Measurements from ENCODE around the gene LRP4. TPM values are rescaled to one million over a fixed set of nuclear protein-coding genes. Genes with fewer than 3 reads are reported as not detected.

LRP4 gene
- total RNA-seq, 2 experiments from 2014 or later: 0.05 TPM; not detected in 1

DNA sequence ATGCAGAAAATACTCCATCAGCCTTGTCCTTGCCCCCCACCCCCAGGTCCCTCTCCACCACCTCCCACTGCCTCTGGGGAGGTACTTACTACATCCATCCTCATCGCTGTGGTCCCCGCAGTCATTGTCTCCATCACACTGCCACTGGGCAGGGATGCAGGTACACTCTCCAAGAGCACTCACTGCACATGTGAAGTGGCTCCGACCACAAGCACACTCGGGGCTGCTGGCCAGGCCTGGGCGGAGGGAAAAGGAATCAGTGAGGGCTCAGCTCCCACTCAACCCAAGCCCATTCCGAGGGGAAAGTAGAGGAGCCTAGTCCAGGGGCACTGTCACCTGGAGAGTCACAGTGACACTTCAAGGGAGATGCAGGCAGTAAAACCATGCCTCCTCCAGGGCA, 15.7 kb downstream of the LRP4 start:
- POLR2A ChIA-PET: interaction anchor here (0.6 kb wide), 1 partner anchor 268 kb away, joined by 3 read pairs; no protein-coding TSS in a partner anchor
- intact Hi-C loops (cut with micrococcal nuclease): no loop called here
- Mint-ChIP-seq H3K9me3 (no peaks in the 10 kb centered on the region), H3K4me3 (no peak overlapping the region), H3K36me3 (no peaks in the 10 kb centered on the region), H3K27ac (no peak overlapping the region), H3K4me1 (ENCODE audit: low read depth) (no peaks in the 10 kb centered on the region), H3K27me3 (no peaks in the 10 kb centered on the region)
- CTCF ChIA-PET: interaction anchor here (5.8 kb wide), 1 partner anchor 250 kb away, joined by 21 read pairs; no protein-coding TSS in a partner anchor
- no peak for DNase-seq

DNA sequence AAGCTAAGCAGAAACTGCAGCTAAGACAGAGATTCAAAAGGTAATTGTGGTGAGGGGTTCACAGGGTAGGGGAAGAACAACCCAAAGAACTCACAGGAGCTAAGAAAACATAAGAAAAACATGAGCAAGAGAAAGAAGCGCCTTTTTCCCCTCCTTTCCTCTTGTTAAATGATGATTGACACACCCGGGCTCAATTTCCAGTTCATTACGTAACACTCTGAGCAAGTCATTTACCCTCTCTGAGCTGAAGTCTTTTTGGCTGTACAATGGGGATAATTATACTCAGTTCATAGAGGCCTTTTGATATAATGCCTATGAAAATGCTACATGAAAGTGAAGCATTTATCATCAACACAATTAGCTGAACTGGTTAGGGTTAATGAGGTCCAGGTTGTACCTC, 17.2 kb downstream of the LRP4 start:
- CTCF ChIA-PET: interaction anchor here (1.0 kb wide), 1 partner anchor 252 kb away, joined by 3 read pairs; no protein-coding TSS in a partner anchor
- POLR2A ChIA-PET: no interaction called here

GRCh38 chr11:46900091-46900746, 18.1 kb downstream of the LRP4 start:
- no peaks in the 10 kb centered on the region for H3K9me3 Mint-ChIP-seq
- H3K4me1 Mint-ChIP-seq (ENCODE audit: low read depth): no peaks in the 10 kb centered on the region
- no peak overlapping the region for H3K4me3 Mint-ChIP-seq
- CTCF ChIA-PET: no interaction called here
- POLR2A ChIA-PET: no interaction called here
- DNase-seq: no peak
- no peaks in the 10 kb centered on the region for H3K27me3 Mint-ChIP-seq
- H3K36me3 Mint-ChIP-seq: no peaks in the 10 kb centered on the region
- intact Hi-C loops (cut with micrococcal nuclease): no loop called here
- no peak overlapping the region for H3K27ac Mint-ChIP-seq

More for the DNA sequence above, 17.2 kb downstream of the LRP4 start:
- H3K4me1 Mint-ChIP-seq (ENCODE audit: low read depth): no peaks in the 10 kb centered on the region
- no peak overlapping the region for H3K4me3 Mint-ChIP-seq
- H3K9me3 Mint-ChIP-seq: no peaks in the 10 kb centered on the region
- no peak for DNase-seq
- H3K36me3 Mint-ChIP-seq: no peaks in the 10 kb centered on the region
- H3K27ac Mint-ChIP-seq: no peak overlapping the region
- intact Hi-C loops (cut with micrococcal nuclease): no loop called here
- no peaks in the 10 kb centered on the region for H3K27me3 Mint-ChIP-seq

- ChIA-PET POLR2A (no interaction called here), CTCF (no interaction called here)
- no peak for DNase-seq
- Mint-ChIP-seq H3K36me3 (no peaks in the 10 kb centered on the region), H3K27ac (no peak overlapping the region), H3K4me1 (ENCODE audit: low read depth) (no peaks in the 10 kb centered on the region), H3K4me3 (no peak overlapping the region), H3K9me3 (no peaks in the 10 kb centered on the region), H3K27me3 (no peaks in the 10 kb centered on the region)
- intact Hi-C loops (cut with micrococcal nuclease): no loop called here
These were observed 18.8 kb downstream of the LRP4 start for GRCh38 chr11:46899501-46900025.

DNA sequence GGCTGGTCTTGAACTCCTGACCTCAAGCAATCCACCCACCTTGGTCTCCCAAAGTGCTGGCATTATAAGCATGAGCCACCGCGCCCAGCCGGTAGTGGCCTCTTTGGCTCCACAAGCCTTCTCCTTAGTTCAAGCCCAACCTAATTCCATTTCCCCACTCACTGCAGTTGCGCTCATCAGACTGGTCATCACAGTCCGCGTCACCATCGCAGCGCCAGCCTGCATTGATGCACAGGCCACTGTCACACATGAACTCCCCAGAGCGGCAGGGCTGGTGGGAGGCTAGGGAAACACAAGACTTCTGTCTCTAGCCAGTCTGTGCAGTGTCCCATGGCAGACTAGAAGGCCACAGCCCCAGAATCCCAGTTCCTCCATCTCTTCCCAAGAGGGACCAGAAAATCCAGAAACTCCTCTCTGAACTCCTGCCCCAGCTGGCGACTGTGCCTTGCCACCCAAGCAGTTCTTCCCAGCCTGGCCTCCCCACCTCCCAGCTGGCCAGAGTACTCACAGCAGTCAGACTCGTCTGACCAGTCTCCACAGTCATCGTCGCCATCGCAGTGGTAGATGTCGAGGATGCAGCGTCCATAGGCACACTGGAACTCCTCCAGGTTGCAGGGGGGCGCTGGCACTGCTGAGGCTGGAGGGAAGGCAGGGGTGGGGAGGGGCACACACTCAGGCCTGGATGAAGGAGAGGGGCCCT, 19.8 kb downstream of the LRP4 start:
- Mint-ChIP-seq H3K4me1 (ENCODE audit: low read depth) (no peaks in the 10 kb centered on the region), H3K36me3 (no peaks in the 10 kb centered on the region), H3K4me3 (no peak overlapping the region), H3K9me3 (no peaks in the 10 kb centered on the region), H3K27me3 (no peaks in the 10 kb centered on the region), H3K27ac (no peak overlapping the region)
- POLR2A ChIA-PET: no interaction called here
- CTCF ChIA-PET: no interaction called here
- intact Hi-C loops (cut with micrococcal nuclease): no loop called here
- no peak for DNase-seq

DNA sequence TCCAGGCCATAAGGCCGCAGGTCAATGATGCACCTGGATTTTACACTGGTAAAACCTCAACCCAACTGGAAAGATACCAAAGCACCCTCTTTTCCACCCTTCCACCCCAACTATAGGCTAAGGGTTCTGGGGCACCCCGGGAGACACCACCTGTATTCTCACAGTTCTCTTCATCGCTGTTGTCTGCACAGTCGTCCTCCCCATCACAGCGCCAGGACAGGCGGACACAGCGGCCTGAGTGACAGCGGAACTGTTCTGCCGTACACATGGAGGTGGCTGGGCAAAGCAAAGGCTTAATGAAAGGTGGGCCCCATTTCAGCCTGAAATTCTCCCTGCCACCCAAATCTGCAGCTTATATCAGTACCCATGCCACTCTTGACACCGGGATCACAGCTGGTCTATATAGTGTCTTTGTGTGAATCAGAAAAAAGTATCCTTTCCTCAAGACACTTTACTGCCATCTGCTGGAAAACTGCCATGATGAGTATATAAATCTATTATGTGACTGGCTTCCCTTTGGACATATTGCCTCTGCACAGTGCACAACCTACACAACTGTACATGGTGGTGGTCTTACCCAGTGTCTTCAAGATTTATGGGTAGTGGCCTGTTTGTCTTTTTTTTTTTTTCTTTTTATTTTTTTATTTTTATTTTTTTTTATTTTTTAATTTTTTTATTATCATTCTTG, 21.5 kb downstream of the LRP4 start:
- CTCF ChIA-PET: interaction anchor here (0.6 to 2.8 kb wide), 4 partner anchors 19 to 256 kb away, joined by 3 to 14 read pairs (median 4); no protein-coding TSS in a partner anchor
- no peak for DNase-seq
- Mint-ChIP-seq H3K27me3 (no peaks in the 10 kb centered on the region), H3K4me1 (ENCODE audit: low read depth) (no peaks in the 10 kb centered on the region), H3K4me3 (no peak overlapping the region), H3K9me3 (no peaks in the 10 kb centered on the region), H3K36me3 (no peaks in the 10 kb centered on the region), H3K27ac (no peak overlapping the region)
- intact Hi-C loops (cut with micrococcal nuclease): no loop called here
- POLR2A ChIA-PET: no interaction called here

DNA sequence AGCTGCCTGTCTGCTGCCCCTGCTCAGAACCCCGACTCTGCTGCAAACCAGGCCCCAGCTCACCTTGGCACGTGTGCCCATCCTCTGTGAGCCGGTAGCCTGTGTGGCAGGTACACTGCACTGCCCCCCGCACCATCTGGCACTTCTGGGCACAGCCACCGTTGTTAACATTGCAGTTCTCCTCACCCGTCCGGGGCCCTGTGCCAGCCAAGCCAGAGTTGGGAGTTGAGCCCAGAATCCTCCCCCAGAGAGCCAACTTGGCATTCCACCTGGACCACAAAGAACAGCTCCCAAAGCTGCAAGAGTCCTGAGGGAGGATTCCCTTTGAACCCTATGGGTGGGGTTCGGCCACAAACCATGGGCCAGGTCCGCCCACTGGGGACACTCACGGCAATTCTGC, 22.5 kb downstream of the LRP4 start:
- no peaks in the 10 kb centered on the region for H3K27me3 Mint-ChIP-seq
- ChIA-PET CTCF (interaction anchor here (1.1 to 2.8 kb wide), 4 partner anchors 16 to 257 kb away, joined by 3 to 14 read pairs (median 3); no protein-coding TSS in a partner anchor), POLR2A (no interaction called here)
- no peak for DNase-seq
- no peaks in the 10 kb centered on the region for H3K36me3 Mint-ChIP-seq
- no peaks in the 10 kb centered on the region for H3K9me3 Mint-ChIP-seq
- H3K4me1 Mint-ChIP-seq (ENCODE audit: low read depth): no peaks in the 10 kb centered on the region
- no peak overlapping the region for H3K4me3 Mint-ChIP-seq
- intact Hi-C loops (cut with micrococcal nuclease): no loop called here
- no peak overlapping the region for H3K27ac Mint-ChIP-seq

DNA sequence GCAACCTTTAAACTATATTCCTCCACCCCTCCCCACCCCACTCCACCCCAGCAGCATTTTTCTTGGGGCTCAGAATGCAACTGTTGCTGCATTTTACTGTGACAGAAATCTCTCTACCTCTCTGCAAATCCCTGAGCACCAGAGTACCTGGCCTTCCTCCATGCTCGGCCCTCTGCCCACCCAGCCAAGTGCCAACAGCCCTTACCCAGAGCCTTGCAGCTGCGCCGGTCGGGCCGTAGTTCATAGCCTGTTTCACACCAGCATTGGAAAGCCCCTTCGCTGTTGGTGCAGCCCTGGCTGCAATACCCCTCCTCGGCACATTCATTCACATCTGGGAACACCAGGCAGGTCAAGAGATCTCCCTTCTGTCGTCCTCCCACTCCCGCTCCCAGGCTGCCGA, 23.4 kb downstream of the LRP4 start:
- CTCF ChIA-PET: interaction anchor here (1.0 to 2.8 kb wide), 5 partner anchors 10 to 267 kb away, joined by 3 to 14 read pairs (median 4); no protein-coding TSS in a partner anchor
- Mint-ChIP-seq H3K36me3 (no peaks in the 10 kb centered on the region), H3K27me3 (no peaks in the 10 kb centered on the region), H3K27ac (no peak overlapping the region), H3K4me3 (no peak overlapping the region), H3K4me1 (ENCODE audit: low read depth) (no peaks in the 10 kb centered on the region), H3K9me3 (no peaks in the 10 kb centered on the region)
- no peak for DNase-seq
- intact Hi-C loops (cut with micrococcal nuclease): no loop called here
- POLR2A ChIA-PET: no interaction called here

GRCh38 chr11:46894506-46894905, 23.8 kb downstream of the LRP4 start:
- H3K36me3 Mint-ChIP-seq: no peaks in the 10 kb centered on the region
- CTCF ChIA-PET: interaction anchor here (1.0 to 2.8 kb wide), 4 partner anchors 10 to 268 kb away, joined by 3 to 14 read pairs (median 4); no protein-coding TSS in a partner anchor
- H3K27me3 Mint-ChIP-seq: no peaks in the 10 kb centered on the region
- no peak for DNase-seq
- H3K27ac Mint-ChIP-seq: no peak overlapping the region
- intact Hi-C loops (cut with micrococcal nuclease): no loop called here
- no peaks in the 10 kb centered on the region for H3K9me3 Mint-ChIP-seq
- POLR2A ChIA-PET: no interaction called here
- no peak overlapping the region for H3K4me3 Mint-ChIP-seq
- H3K4me1 Mint-ChIP-seq (ENCODE audit: low read depth): no peaks in the 10 kb centered on the region

DNA sequence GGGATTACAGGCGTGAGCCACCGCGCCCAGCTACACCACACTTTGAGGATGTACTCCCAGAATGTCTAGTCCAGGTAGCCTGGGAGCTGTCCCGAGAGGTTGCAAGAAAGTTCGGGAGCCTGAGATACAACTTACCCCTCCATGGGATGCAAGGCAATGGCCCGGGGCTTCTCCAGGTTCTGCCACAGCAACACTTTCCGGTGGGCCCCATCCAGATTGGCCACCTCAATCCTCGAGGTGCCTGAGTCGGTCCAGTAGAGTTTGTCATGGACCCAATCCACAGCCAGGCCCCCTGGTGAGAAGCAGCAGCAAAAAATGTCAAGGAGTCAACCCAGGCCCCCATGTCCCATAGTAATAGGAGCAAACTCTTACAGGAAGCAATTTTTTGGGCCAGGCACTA, 25.5 kb downstream of the LRP4 start:
- Mint-ChIP-seq H3K4me3 (no peak overlapping the region), H3K27ac (no peak overlapping the region), H3K9me3 (no peaks in the 10 kb centered on the region), H3K36me3 (no peaks in the 10 kb centered on the region), H3K4me1 (ENCODE audit: low read depth) (no peaks in the 10 kb centered on the region), H3K27me3 (no peaks in the 10 kb centered on the region)
- no peak for DNase-seq
- POLR2A ChIA-PET: no interaction called here
- intact Hi-C loops (cut with micrococcal nuclease): no loop called here
- CTCF ChIA-PET: interaction anchor here (0.6 to 2.9 kb wide), 4 partner anchors 210 to 267 kb away, joined by 3 to 26 read pairs (median 3); no protein-coding TSS in a partner anchor

- intact Hi-C loops (cut with micrococcal nuclease): no loop called here
- Mint-ChIP-seq H3K4me1 (ENCODE audit: low read depth) (no peaks in the 10 kb centered on the region), H3K27me3 (no peaks in the 10 kb centered on the region), H3K4me3 (no peak overlapping the region), H3K27ac (no peak overlapping the region), H3K9me3 (no peaks in the 10 kb centered on the region), H3K36me3 (no peaks in the 10 kb centered on the region)
- CTCF ChIA-PET: interaction anchor here (0.7 to 2.9 kb wide), 7 partner anchors 50 to 574 kb away, joined by 3 to 26 read pairs (median 3); no protein-coding TSS in a partner anchor
- no peak for DNase-seq
- POLR2A ChIA-PET: no interaction called here
These were observed 26.2 kb downstream of the LRP4 start for GRCh38 chr11:46892109-46892508.

DNA sequence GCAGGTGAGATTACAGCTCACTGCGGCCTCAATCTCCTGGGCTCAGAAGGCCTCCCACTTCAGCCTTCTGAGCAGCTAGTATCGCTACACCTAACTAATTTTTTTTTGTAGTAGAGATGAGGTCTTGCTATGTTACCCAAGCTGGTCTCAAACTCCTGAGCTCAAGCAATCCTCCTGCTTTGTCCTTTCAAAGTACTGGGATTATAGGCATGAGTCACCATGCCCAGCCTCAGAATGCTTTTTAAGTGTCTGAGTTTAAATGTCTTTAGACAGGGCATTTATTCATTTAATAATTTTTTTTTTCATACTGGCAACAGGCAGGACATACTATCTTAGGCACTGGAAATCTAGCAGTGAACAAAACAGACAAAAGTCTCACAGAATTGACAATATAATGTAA, 27.7 kb downstream of the LRP4 start:
- intact Hi-C loops (cut with micrococcal nuclease): no loop called here
- H3K36me3 Mint-ChIP-seq: no peaks in the 10 kb centered on the region
- no peak overlapping the region for H3K27ac Mint-ChIP-seq
- H3K27me3 Mint-ChIP-seq: peaks cover 3% of the 10 kb centered on the region
- H3K9me3 Mint-ChIP-seq: no peaks in the 10 kb centered on the region
- H3K4me3 Mint-ChIP-seq: no peak overlapping the region
- ChIA-PET POLR2A (no interaction called here), CTCF (interaction anchor here (0.7 to 2.9 kb wide), 7 partner anchors 17 to 272 kb away, joined by 3 to 26 read pairs (median 4); no protein-coding TSS in a partner anchor)
- DNase-seq: no peak
- no peaks in the 10 kb centered on the region for H3K4me1 Mint-ChIP-seq (ENCODE audit: low read depth)
